Measurements from ENCODE around the gene ACAA2. TPM values are rescaled to one million over a fixed set of nuclear protein-coding genes. Genes with fewer than 3 reads are reported as not detected.
"Not testable (repeated sequence)": the region's sequence is repeated elsewhere in the genome, so short reads cannot be mapped to it uniquely, and the experiment has no call there.

The ACAA2 gene
- total RNA-seq, 1 donor from 2014 or later = 91.9 TPM

DNA sequence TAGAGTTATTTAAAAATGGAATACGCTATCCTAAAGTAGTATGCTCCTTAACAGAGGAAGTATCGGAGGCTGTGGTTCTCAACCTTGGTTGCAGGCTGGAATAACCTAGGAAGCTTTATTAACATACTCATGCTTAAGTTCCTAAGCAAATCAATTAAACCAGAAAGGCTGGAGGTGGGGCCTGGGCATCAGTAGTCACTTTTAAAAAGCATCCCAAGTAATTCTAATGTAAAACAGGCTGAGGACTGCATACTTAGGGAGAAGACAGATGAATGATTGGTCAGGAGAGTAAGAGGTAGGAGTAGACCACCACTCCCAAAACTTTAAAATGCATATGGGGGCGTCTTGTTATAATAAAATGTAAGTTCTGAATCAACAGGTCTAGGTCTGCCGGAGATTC lies 15.3 kb downstream of the ACAA2 start:
- Histone ChIP-seq H3K4me3 (no peak overlapping the region), H3K4me2 (no peak overlapping the region), H3K27me3 (no peaks in the 10 kb centered on the region), H3K36me3 (peaks cover 10% of the 10 kb centered on the region), H3K4me1 (no peaks in the 10 kb centered on the region), H4K20me1 (ENCODE audit: low read depth) (no peaks in the 10 kb centered on the region), H3K9ac (no peak overlapping the region), H2AFZ (replicated peaks) (no peak overlapping the region), H3F3A (ENCODE audit: low read depth) (no peaks in the 10 kb centered on the region), H3K27ac (no peak overlapping the region), H3K79me2 (ENCODE audit: low read depth) (no peaks in the 10 kb centered on the region), H3K9me3 (ENCODE audit: low read depth) (no peaks in the 10 kb centered on the region)
- no peak overlapping the region for H3K27ac Mint-ChIP-seq
- H3K4me3 Mint-ChIP-seq = no peak overlapping the region
- H3K4me1 Mint-ChIP-seq = peaks cover 5% of the 10 kb centered on the region
- peaks cover 15% of the 10 kb centered on the region for H3K9me3 Mint-ChIP-seq
- no peak for DNase-seq (ENCODE audit: low spot score)
- peaks cover 39% of the 10 kb centered on the region for H3K36me3 Mint-ChIP-seq
- H3K27me3 Mint-ChIP-seq (ENCODE audit: insufficient read depth, low read depth) = no peaks in the 10 kb centered on the region
- TF ChIP-seq EZH2phosphoT487 (IDR thresholded peaks at IDR 0.05) (no peak), EZH2 (IDR thresholded peaks at IDR 0.05) (no peak)
- TF ChIP-seq, protein P1, sequence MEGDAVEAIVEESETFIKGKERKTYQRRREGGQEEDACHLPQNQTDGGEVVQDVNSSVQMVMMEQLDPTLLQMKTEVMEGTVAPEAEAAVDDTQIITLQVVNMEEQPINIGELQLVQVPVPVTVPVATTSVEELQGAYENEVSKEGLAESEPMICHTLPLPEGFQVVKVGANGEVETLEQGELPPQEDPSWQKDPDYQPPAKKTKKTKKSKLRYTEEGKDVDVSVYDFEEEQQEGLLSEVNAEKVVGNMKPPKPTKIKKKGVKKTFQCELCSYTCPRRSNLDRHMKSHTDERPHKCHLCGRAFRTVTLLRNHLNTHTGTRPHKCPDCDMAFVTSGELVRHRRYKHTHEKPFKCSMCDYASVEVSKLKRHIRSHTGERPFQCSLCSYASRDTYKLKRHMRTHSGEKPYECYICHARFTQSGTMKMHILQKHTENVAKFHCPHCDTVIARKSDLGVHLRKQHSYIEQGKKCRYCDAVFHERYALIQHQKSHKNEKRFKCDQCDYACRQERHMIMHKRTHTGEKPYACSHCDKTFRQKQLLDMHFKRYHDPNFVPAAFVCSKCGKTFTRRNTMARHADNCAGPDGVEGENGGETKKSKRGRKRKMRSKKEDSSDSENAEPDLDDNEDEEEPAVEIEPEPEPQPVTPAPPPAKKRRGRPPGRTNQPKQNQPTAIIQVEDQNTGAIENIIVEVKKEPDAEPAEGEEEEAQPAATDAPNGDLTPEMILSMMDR (IDR thresholded peaks at IDR 0.05) = no peak

DNA sequence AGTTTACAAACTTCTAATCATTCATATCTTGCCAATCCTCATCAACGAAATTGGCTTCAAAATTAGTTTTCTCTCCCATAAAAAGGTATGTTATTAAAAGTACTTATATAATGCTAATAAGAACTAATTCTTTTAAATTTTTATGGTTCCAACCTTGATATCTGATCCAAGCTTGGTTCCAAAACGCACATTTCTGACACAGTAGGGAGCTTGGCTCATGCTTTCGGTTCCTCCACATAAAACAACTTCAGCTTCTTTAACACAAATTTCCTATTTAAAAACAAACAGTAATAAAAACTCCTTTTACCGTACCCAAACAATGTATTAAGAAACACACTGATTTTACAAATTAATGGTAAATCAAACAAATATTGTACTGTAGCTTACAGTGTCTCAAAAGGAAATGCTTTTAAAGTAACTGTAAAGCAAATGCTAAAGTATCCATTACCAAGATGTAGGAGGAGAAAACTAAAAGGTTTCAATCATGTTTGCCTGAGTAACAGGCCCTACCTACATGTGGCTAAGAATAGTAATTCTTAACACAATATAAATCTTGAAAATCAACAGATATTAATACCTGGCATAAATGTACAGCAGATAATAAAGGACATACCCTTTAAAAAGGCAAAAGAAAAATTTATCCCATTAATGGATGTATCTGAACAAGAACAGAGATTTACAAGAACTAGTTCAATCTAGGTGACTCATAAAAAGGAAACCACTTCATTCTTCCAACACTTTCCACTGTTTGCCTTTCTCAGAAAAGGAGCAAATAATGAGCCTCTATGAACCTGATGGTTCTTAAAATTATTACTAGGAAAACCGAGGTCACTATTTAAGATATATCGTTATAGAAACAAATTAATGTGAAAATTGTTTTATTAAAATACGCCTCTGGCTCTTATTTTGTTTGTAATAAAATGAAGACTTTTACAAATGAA lies 17.5 kb downstream of the ACAA2 start:
- H3K27me3 Mint-ChIP-seq (ENCODE audit: insufficient read depth, low read depth) = no peaks in the 10 kb centered on the region
- Histone ChIP-seq H3K9me3 (ENCODE audit: low read depth) (no peaks in the 10 kb centered on the region), H2AFZ (replicated peaks) (no peak overlapping the region), H3F3A (ENCODE audit: low read depth) (no peaks in the 10 kb centered on the region), H4K20me1 (ENCODE audit: low read depth) (no peaks in the 10 kb centered on the region), H3K36me3 (peaks cover 13% of the 10 kb centered on the region), H3K4me1 (no peaks in the 10 kb centered on the region), H3K79me2 (ENCODE audit: low read depth) (no peaks in the 10 kb centered on the region), H3K4me2 (no peak overlapping the region), H3K27me3 (no peaks in the 10 kb centered on the region), H3K4me3 (no peak overlapping the region), H3K9ac (no peak overlapping the region), H3K27ac (no peak overlapping the region)
- DNase-seq (ENCODE audit: low spot score) = no peak
- peaks cover 5% of the 10 kb centered on the region for H3K4me1 Mint-ChIP-seq
- TF ChIP-seq, protein P1 (IDR thresholded peaks at IDR 0.05) = no peak
- TF ChIP-seq EZH2phosphoT487 (IDR thresholded peaks at IDR 0.05) (no peak), EZH2 (IDR thresholded peaks at IDR 0.05) (no peak)
- no peak overlapping the region for H3K4me3 Mint-ChIP-seq
- no peak overlapping the region for H3K27ac Mint-ChIP-seq
- H3K9me3 Mint-ChIP-seq = peaks cover 15% of the 10 kb centered on the region
- H3K36me3 Mint-ChIP-seq = peaks cover 35% of the 10 kb centered on the region

- no peak overlapping the region for H3K4me2 ChIP-seq
- H2AFZ ChIP-seq (replicated peaks) = no peak overlapping the region
- H3K36me3 Mint-ChIP-seq = peaks cover 35% of the 10 kb centered on the region
- no peaks in the 10 kb centered on the region for H3F3A ChIP-seq (ENCODE audit: low read depth)
- peaks cover 13% of the 10 kb centered on the region for H3K36me3 ChIP-seq
- DNase-seq (ENCODE audit: low spot score) = no peak
- no peak for TF ChIP-seq EZH2 (IDR thresholded peaks at IDR 0.05)
- TF ChIP-seq, protein P1 (IDR thresholded peaks at IDR 0.05) = no peak
- TF ChIP-seq EZH2phosphoT487 (IDR thresholded peaks at IDR 0.05) = no peak
- no peaks in the 10 kb centered on the region for H4K20me1 ChIP-seq (ENCODE audit: low read depth)
- no peaks in the 10 kb centered on the region for H3K4me1 ChIP-seq
- no peak overlapping the region for H3K27ac Mint-ChIP-seq
- H3K79me2 ChIP-seq (ENCODE audit: low read depth) = no peaks in the 10 kb centered on the region
- H3K27me3 ChIP-seq = no peaks in the 10 kb centered on the region
- H3K4me1 Mint-ChIP-seq = no peaks in the 10 kb centered on the region
- H3K9me3 ChIP-seq (ENCODE audit: low read depth) = no peaks in the 10 kb centered on the region
- no peak overlapping the region for H3K9ac ChIP-seq
- H3K4me3 Mint-ChIP-seq = no peak overlapping the region
- peaks cover 9% of the 10 kb centered on the region for H3K9me3 Mint-ChIP-seq
- H3K4me3 ChIP-seq = no peak overlapping the region
- H3K27ac ChIP-seq = no peak overlapping the region
- H3K27me3 Mint-ChIP-seq (ENCODE audit: insufficient read depth, low read depth) = no peaks in the 10 kb centered on the region
Observed at GRCh38 chr18:49794743-49795142, 18.6 kb downstream of the ACAA2 start.

- H3K4me1 Mint-ChIP-seq; H3K27me3 ChIP-seq; H3K27ac Mint-ChIP-seq; H3K9me3 Mint-ChIP-seq; H3K9me3 ChIP-seq (ENCODE audit: low read depth); H3K36me3 ChIP-seq; H3F3A ChIP-seq (ENCODE audit: low read depth); H3K4me3 Mint-ChIP-seq; H3K27ac ChIP-seq; H3K4me1 ChIP-seq; H3K4me2 ChIP-seq; H3K9ac ChIP-seq; H2AFZ ChIP-seq (replicated peaks); DNase-seq (ENCODE audit: low spot score); H3K27me3 Mint-ChIP-seq (ENCODE audit: insufficient read depth, low read depth); H3K4me3 ChIP-seq; H3K79me2 ChIP-seq (ENCODE audit: low read depth); H4K20me1 ChIP-seq (ENCODE audit: low read depth): not testable (repeated sequence)
- H3K36me3 Mint-ChIP-seq = peaks cover 22% of the 10 kb centered on the region
Observed at GRCh38 chr18:49789560-49790134, 23.7 kb downstream of the ACAA2 start.

All from neural progenitor cell (in vitro differentiated cells).